ENCODE data around the gene WNK4. TPM values are rescaled to one million over a fixed set of nuclear protein-coding genes. Genes with fewer than 3 reads are reported as not detected.

Gene WNK4
- polyA plus RNA-seq, 1 donor: 16.9 TPM

GRCh38 chr17:42818379-42818778 lies 38.0 kb downstream of the WNK4 start:
- WGBS (ENCODE audit: insufficient coverage, low lambda C conversion rate): no CpG with 5 or more reads among the region's 5 CpGs
- Histone ChIP-seq H3K36me3 (ENCODE audit: control insufficient read depth, insufficient read depth, low read length) (peaks cover 70% of the 10 kb centered on the region), H3K27me3 (ENCODE audit: control insufficient read depth, insufficient read depth, low read length) (no peaks in the 10 kb centered on the region), H3K4me3 (ENCODE audit: low read length) (no peak overlapping the region), H3K9me3 (ENCODE audit: control insufficient read depth, low read depth, low read length) (no peaks in the 10 kb centered on the region), H3K4me1 (ENCODE audit: control insufficient read depth, insufficient read depth, low read length) (no peaks in the 10 kb centered on the region), H3K27ac (ENCODE audit: low read length) (no peak overlapping the region)
- DNase-seq: no peak

GRCh38 chr17:42819939-42820535 lies 39.6 kb downstream of the WNK4 start:
- no peaks in the 10 kb centered on the region for H3K27me3 ChIP-seq (ENCODE audit: control insufficient read depth, insufficient read depth, low read length)
- H3K36me3 ChIP-seq (ENCODE audit: control insufficient read depth, insufficient read depth, low read length): peaks cover 57% of the 10 kb centered on the region
- no CpG with 5 or more reads among the region's 2 CpGs for WGBS (ENCODE audit: insufficient coverage, low lambda C conversion rate)
- DNase-seq: peak in 1 of 2 donors; percentile 51
- H3K9me3 ChIP-seq (ENCODE audit: control insufficient read depth, low read depth, low read length): no peaks in the 10 kb centered on the region
- H3K4me3 ChIP-seq (ENCODE audit: low read length): no peak overlapping the region
- H3K4me1 ChIP-seq (ENCODE audit: control insufficient read depth, insufficient read depth, low read length): no peaks in the 10 kb centered on the region
- H3K27ac ChIP-seq (ENCODE audit: low read length): no peak overlapping the region

- WGBS (ENCODE audit: insufficient coverage, low lambda C conversion rate): no CpG with 5 or more reads among the region's 7 CpGs
- DNase-seq: no peak
- no peaks in the 10 kb centered on the region for H3K9me3 ChIP-seq (ENCODE audit: control insufficient read depth, low read depth, low read length)
- no peaks in the 10 kb centered on the region for H3K27me3 ChIP-seq (ENCODE audit: control insufficient read depth, insufficient read depth, low read length)
- peaks cover 46% of the 10 kb centered on the region for H3K36me3 ChIP-seq (ENCODE audit: control insufficient read depth, insufficient read depth, low read length)
- H3K4me1 ChIP-seq (ENCODE audit: control insufficient read depth, insufficient read depth, low read length): no peaks in the 10 kb centered on the region
- no peak overlapping the region for H3K4me3 ChIP-seq (ENCODE audit: low read length)
- H3K27ac ChIP-seq (ENCODE audit: low read length): no peak overlapping the region
These were observed 40.8 kb downstream of the WNK4 start for GRCh38 chr17:42821176-42821575.

GRCh38 chr17:42827472-42827871 lies 47.1 kb downstream of the WNK4 start:
- H3K4me1 ChIP-seq (ENCODE audit: control insufficient read depth, insufficient read depth, low read length): no peaks in the 10 kb centered on the region
- no peak for DNase-seq
- H3K27me3 ChIP-seq (ENCODE audit: control insufficient read depth, insufficient read depth, low read length): no peaks in the 10 kb centered on the region
- no peaks in the 10 kb centered on the region for H3K36me3 ChIP-seq (ENCODE audit: control insufficient read depth, insufficient read depth, low read length)
- no peak overlapping the region for H3K4me3 ChIP-seq (ENCODE audit: low read length)
- no CpG with 5 or more reads among the region's 1 CpG for WGBS (ENCODE audit: insufficient coverage, low lambda C conversion rate)
- no peak overlapping the region for H3K27ac ChIP-seq (ENCODE audit: low read length)
- no peaks in the 10 kb centered on the region for H3K9me3 ChIP-seq (ENCODE audit: control insufficient read depth, low read depth, low read length)

DNA sequence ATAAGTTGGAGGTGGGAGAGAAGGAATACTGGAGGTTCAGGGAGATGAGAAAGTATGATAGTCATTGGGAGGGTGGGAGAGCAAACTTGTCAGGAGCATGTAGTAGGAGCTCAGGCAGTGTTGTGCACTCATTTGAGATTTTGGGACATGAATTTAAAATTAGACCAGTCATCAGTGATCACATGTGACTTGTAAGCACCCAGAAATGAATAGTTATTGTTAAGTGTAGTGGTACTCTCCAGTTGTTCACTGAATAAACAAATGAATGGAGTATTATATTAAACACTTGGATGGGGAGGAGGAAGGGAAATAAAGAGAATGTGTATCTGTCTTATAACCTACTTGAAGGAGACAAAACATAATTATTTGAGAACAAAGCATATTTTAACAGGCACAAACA lies 50.6 kb downstream of the WNK4 start:
- Histone ChIP-seq H3K9me3 (ENCODE audit: control insufficient read depth, low read depth, low read length) (no peaks in the 10 kb centered on the region), H3K36me3 (ENCODE audit: control insufficient read depth, insufficient read depth, low read length) (peaks cover 4% of the 10 kb centered on the region), H3K27me3 (ENCODE audit: control insufficient read depth, insufficient read depth, low read length) (no peaks in the 10 kb centered on the region), H3K4me1 (ENCODE audit: control insufficient read depth, insufficient read depth, low read length) (no peaks in the 10 kb centered on the region), H3K4me3 (ENCODE audit: low read length) (no peak overlapping the region), H3K27ac (ENCODE audit: low read length) (no peak overlapping the region)
- DNase-seq: no peak

DNA sequence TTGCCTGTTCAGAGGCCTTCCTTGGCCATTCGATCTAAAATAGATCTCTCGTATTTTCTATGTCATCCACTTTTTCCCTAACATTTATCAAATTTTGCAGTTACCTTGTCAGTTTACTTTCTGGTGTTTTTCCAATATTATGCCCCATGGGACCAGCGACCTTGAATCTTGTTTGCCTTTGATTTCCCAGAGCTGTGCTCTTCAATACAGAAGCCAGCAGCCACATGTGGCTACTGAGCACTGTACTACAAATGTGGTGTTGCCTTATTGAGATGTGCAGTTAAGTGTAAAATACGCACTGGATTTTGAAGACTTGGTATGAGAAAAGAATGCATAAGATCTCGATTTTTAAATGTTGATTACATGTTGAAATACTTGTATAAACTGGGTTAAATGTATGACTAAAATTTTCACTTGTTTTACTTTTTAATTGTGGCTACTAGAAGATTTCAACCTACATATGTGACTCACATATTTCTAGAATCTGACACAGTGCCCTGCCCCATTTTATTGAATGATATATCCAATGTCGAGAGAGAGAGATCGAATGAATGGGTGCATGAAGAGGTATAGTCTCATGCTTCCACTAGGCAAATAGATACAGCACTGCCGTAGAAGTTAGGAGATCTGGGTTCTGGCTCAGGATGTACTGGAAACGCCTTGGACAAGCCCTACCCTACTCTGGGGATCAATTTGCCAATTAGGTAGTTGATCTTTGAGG lies 52.0 kb downstream of the WNK4 start:
- H3K36me3 ChIP-seq (ENCODE audit: control insufficient read depth, insufficient read depth, low read length): peaks cover 13% of the 10 kb centered on the region
- DNase-seq: no peak

DNA sequence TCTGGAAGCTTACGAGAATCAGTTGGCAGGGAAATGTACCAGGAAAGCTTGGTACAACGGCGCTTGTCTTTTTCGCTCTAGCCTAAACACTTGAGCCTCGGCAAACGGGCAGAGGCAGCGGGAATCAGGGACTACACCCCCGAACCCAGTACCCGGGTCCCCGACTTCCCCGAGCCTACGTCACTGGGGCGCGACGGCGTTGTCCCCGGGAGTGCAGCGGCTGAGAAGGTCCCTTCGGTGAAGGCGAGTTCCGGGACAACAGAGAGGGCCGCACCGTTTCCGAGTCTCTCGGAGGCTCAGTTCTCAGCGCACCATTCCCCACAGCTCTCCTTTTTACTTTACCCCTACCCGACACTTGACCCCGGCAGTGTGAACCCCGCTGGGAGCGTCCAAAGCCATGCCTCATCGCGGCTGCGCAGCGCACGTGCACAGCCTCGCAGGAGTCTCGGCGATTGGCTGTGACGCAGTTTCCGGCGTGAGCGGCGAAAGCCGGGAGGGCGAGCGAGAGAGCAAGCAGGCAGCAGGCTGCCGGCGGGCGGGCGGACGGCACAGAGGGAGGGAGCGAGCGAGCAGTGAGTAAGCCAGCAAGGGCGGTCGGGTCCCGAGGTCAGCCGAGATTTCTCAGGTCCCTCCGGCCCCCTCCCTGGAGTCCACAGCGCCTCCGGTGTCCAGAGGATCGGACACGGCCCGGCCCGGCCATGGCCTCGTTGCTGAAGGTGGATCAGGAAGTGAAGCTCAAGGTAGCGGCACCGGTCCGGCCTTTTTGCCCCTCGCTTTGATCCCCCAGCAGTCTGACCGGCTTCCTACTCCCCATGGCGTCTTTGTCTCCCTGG lies 52.7 kb downstream of the WNK4 start, which contains the start of gene PSME3:
PSME3 (plus strand) TSS at position 464 of the 833 bp plus-strand sequence; CDS start at position 699, 235 bp downstream.
- no CpG with 5 or more reads among the region's 71 CpGs for WGBS (ENCODE audit: insufficient coverage, low lambda C conversion rate)
- no peaks in the 10 kb centered on the region for H3K4me1 ChIP-seq (ENCODE audit: control insufficient read depth, insufficient read depth, low read length)
- H3K27ac ChIP-seq (ENCODE audit: low read length): peak within 1 kb of the TSS; percentile 71
- peaks cover 20% of the 10 kb centered on the region for H3K36me3 ChIP-seq (ENCODE audit: control insufficient read depth, insufficient read depth, low read length)
- DNase-seq: peak; percentile 85 to 96
- peak within 1 kb of the TSS; percentile 97 for H3K4me3 ChIP-seq (ENCODE audit: low read length)
- no peaks in the 10 kb centered on the region for H3K9me3 ChIP-seq (ENCODE audit: control insufficient read depth, low read depth, low read length)
- H3K27me3 ChIP-seq (ENCODE audit: control insufficient read depth, insufficient read depth, low read length): no peaks in the 10 kb centered on the region

More for the DNA sequence above, 52.0 kb downstream of the WNK4 start:
- Histone ChIP-seq H3K4me3 (ENCODE audit: low read length) (peak overlapping the region; percentile 97), H3K9me3 (ENCODE audit: control insufficient read depth, low read depth, low read length) (no peaks in the 10 kb centered on the region), H3K4me1 (ENCODE audit: control insufficient read depth, insufficient read depth, low read length) (no peaks in the 10 kb centered on the region), H3K27ac (ENCODE audit: low read length) (peak overlapping the region; percentile 71), H3K27me3 (ENCODE audit: control insufficient read depth, insufficient read depth, low read length) (no peaks in the 10 kb centered on the region)
- WGBS (ENCODE audit: insufficient coverage, low lambda C conversion rate): 95% methylated on average over 4 of the region's 9 CpGs

GRCh38 chr17:42833767-42834422 lies 53.5 kb downstream of the WNK4 start:
- H3K27ac ChIP-seq (ENCODE audit: low read length): peak overlapping the region; percentile 71
- DNase-seq: no peak
- H3K4me1 ChIP-seq (ENCODE audit: control insufficient read depth, insufficient read depth, low read length): no peaks in the 10 kb centered on the region
- no CpG with 5 or more reads among the region's 18 CpGs for WGBS (ENCODE audit: insufficient coverage, low lambda C conversion rate)
- peak overlapping the region; percentile 97 for H3K4me3 ChIP-seq (ENCODE audit: low read length)
- no peaks in the 10 kb centered on the region for H3K27me3 ChIP-seq (ENCODE audit: control insufficient read depth, insufficient read depth, low read length)
- peaks cover 28% of the 10 kb centered on the region for H3K36me3 ChIP-seq (ENCODE audit: control insufficient read depth, insufficient read depth, low read length)
- H3K9me3 ChIP-seq (ENCODE audit: control insufficient read depth, low read depth, low read length): no peaks in the 10 kb centered on the region

- Histone ChIP-seq H3K36me3 (ENCODE audit: control insufficient read depth, insufficient read depth, low read length) (peaks cover 42% of the 10 kb centered on the region), H3K9me3 (ENCODE audit: control insufficient read depth, low read depth, low read length) (no peaks in the 10 kb centered on the region), H3K4me3 (ENCODE audit: low read length) (no peak overlapping the region), H3K27ac (ENCODE audit: low read length) (no peak overlapping the region), H3K27me3 (ENCODE audit: control insufficient read depth, insufficient read depth, low read length) (no peaks in the 10 kb centered on the region), H3K4me1 (ENCODE audit: control insufficient read depth, insufficient read depth, low read length) (no peaks in the 10 kb centered on the region)
- WGBS (ENCODE audit: insufficient coverage, low lambda C conversion rate): no CpG with 5 or more reads among the region's 6 CpGs
- no peak for DNase-seq
These were observed 55.3 kb downstream of the WNK4 start for GRCh38 chr17:42835732-42836131.
